GM08714 (cell line): ENCODE results near the gene BRS3.

Source experiments
- H3K4me3 ChIP-seq: fragments of 200-500 bp; sonication (Bioruptor generic); 2 replicates; pipeline ENCODE4 v1.5.1; 2014; ENCODE audit warnings: mild to moderate bottlenecking, low read length, inconsistent platforms
- ZNF274 ChIP-seq: IDR thresholded peaks from 2 replicates; pipeline ENCODE4 v1.6.1; 2012; ENCODE audit warnings: mild to moderate bottlenecking, low read depth, low read length

Gene BRS3

GRCh38 chrX:136473663-136474062 is 14.1 kb upstream of the BRS3 start:
- TF ChIP-seq ZNF274 = no peak
- no peak overlapping the region for H3K4me3 ChIP-seq

- TF ChIP-seq ZNF274 = no peak
- no peak overlapping the region for H3K4me3 ChIP-seq
These were observed 12.5 kb upstream of the BRS3 start for GRCh38 chrX:136475236-136475635.

GRCh38 chrX:136476501-136476900 is 11.2 kb upstream of the BRS3 start:
- no peak overlapping the region for H3K4me3 ChIP-seq
- TF ChIP-seq ZNF274 = no peak

- no peak for TF ChIP-seq ZNF274
- no peak overlapping the region for H3K4me3 ChIP-seq
These were observed 10.7 kb upstream of the BRS3 start for GRCh38 chrX:136477026-136477425.

- H3K4me3 ChIP-seq = no peak overlapping the region
- TF ChIP-seq ZNF274 = no peak
These were observed 7.4 kb upstream of the BRS3 start for GRCh38 chrX:136480383-136480782.

GRCh38 chrX:136488706-136489105 is 959 bp downstream of the BRS3 start:
- no peak overlapping the region for H3K4me3 ChIP-seq
- TF ChIP-seq ZNF274 = no peak

- TF ChIP-seq ZNF274 = no peak
- H3K4me3 ChIP-seq = no peak overlapping the region
These were observed 4.1 kb downstream of the BRS3 start for GRCh38 chrX:136491832-136492231.

- no peak for TF ChIP-seq ZNF274
These were observed 5.3 kb downstream of the BRS3 start for GRCh38 chrX:136493011-136493410.

GRCh38 chrX:136495043-136495442 is 7.3 kb downstream of the BRS3 start:
- H3K4me3 ChIP-seq = no peak overlapping the region
- no peak for TF ChIP-seq ZNF274

More at GRCh38 chrX:136493011-136493410, 5.3 kb downstream of the BRS3 start:
- no peak overlapping the region for H3K4me3 ChIP-seq

- no peak for TF ChIP-seq ZNF274
- peak overlapping the region; percentile 78 for H3K4me3 ChIP-seq
These were observed 8.5 kb downstream of the BRS3 start for GRCh38 chrX:136496186-136496763.

GRCh38 chrX:136496764-136497555 is 9.2 kb downstream of the BRS3 start:
- peak overlapping the region; percentile 96 for H3K4me3 ChIP-seq

GRCh38 chrX:136497556-136498052 is 9.9 kb downstream of the BRS3 start, which contains the start of gene HTATSF1:
Gene HTATSF1, plus strand, starts transcription at chrX:136497592. Its CDS starts 93 bp downstream, at chrX:136497685.
- TF ChIP-seq ZNF274 = no peak
- peak within 1 kb of the TSS; percentile 96 for H3K4me3 ChIP-seq

More at GRCh38 chrX:136496764-136497555, 9.2 kb downstream of the BRS3 start:
- TF ChIP-seq ZNF274 = no peak

- no peak for TF ChIP-seq ZNF274
- no peak overlapping the region for H3K4me3 ChIP-seq
These were observed 31.3 kb downstream of the BRS3 start for GRCh38 chrX:136519069-136519468.

GRCh38 chrX:136523770-136524169 is 36.0 kb downstream of the BRS3 start:
- no peak for TF ChIP-seq ZNF274

More at GRCh38 chrX:136523770-136524169, 36.0 kb downstream of the BRS3 start:
- H3K4me3 ChIP-seq = no peak overlapping the region
